K562 (cell line): ENCODE data around the gene JPH4. TPM values are rescaled to one million over a fixed set of nuclear protein-coding genes. Genes with fewer than 3 reads are reported as not detected.

Experiments
- FOXO4 ChIP-seq: fragments of 450-650 bp; formaldehyde crosslinking; IDR thresholded peaks from 2 replicates; pipeline ENCODE4 v1.4.0; 2020; ENCODE audit warnings: mild to moderate bottlenecking, moderate library complexity
- NFYB ChIP-seq: IDR thresholded peaks from 2 replicates; pipeline ENCODE4 v1.6.1; 2011; ENCODE audit warnings: mild to moderate bottlenecking, moderate library complexity; ENCODE audit not compliant: insufficient read length; ENCODE audit errors: extremely low read depth
- ZSCAN29 ChIP-seq: fragments of 450-650 bp; IDR thresholded peaks from 2 replicates; pipeline ENCODE4 v1.6.1; 2017
- polyA plus RNA-seq, 8 experiments: library from polyadenylated mRNA; depleted of rRNA in 4 of 8; stranded (reverse) in 5 of 8; unstranded in 3 of 8; fragments of >200 nt; fragmentation: Nextera tagmentation in 2 of 8; fragmentation: Illumina TruSeq in 1 of 8; extraction: Ambion mirVana in 2 of 8; extraction: Trizol in 1 of 8; gene quantifications; 2 replicates each; pipeline versions ENCODE4 v1.2.1 to v1.2.3, GENCODE V29; 2011 to 2014; ENCODE audit warnings: inconsistent platforms in 1 of 8, missing spikeins in 1 of 8
- total RNA-seq, 7 experiments: library from RNA; depleted of rRNA in 6 of 7; stranded (reverse); fragments of >200 nt in 6 of 7; fragmentation: Illumina TruSeq in 2 of 7; extraction: Trizol in 2 of 7; gene quantifications; 2 replicates each; pipeline versions ENCODE4 v1.2.1 to v1.2.3, GENCODE V29; 2011 to 2021; ENCODE audit warnings: low replicate concordance in 1 of 7
- TF ChIP-seq, protein P1 (sequence below): IDR thresholded peaks from 2 replicates; pipeline ENCODE4 v1.6.1; 2012; ENCODE audit warnings: low read depth, low read length, improper control_type of control experiment, borderline replicate concordance
- TF ChIP-seq, protein P2 (sequence below), 2 experiments: fragments of 150-350 bp in 1 of 2; IDR thresholded peaks; 2 replicates each; pipeline ENCODE4 v1.6.1; 2012 to 2016; ENCODE audit warnings: low read depth in 2 of 2, low read length in 2 of 2, mild to moderate bottlenecking in 1 of 2, moderate library complexity in 1 of 2

JPH4 gene
- total and polyA plus RNA-seq, 9 of the 15 experiments (the other 6 are each of a cell fraction or from before 2014, with no cell fraction given) = 0.04 to 0.13 (median 0.06) TPM; not detected in 5

- TF ChIP-seq FOXO4 (CRISPR knock-in tag) (no peak), NFYB (no peak), ZSCAN29 (no peak)
- TF ChIP-seq, protein P1, sequence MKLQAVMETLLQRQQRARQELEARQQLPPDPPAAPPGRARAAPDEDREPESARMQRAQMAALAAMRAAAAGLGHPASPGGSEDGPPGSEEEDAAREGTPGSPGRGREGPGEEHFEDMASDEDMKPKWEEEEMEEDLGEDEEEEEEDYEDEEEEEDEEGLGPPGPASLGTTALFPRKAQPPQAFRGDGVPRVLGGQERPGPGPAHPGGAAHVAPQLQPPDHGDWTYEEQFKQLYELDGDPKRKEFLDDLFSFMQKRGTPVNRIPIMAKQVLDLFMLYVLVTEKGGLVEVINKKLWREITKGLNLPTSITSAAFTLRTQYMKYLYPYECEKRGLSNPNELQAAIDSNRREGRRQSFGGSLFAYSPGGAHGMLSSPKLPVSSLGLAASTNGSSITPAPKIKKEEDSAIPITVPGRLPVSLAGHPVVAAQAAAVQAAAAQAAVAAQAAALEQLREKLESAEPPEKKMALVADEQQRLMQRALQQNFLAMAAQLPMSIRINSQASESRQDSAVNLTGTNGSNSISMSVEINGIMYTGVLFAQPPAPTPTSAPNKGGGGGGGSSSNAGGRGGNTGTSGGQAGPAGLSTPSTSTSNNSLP = no peak
- TF ChIP-seq, protein P2, sequence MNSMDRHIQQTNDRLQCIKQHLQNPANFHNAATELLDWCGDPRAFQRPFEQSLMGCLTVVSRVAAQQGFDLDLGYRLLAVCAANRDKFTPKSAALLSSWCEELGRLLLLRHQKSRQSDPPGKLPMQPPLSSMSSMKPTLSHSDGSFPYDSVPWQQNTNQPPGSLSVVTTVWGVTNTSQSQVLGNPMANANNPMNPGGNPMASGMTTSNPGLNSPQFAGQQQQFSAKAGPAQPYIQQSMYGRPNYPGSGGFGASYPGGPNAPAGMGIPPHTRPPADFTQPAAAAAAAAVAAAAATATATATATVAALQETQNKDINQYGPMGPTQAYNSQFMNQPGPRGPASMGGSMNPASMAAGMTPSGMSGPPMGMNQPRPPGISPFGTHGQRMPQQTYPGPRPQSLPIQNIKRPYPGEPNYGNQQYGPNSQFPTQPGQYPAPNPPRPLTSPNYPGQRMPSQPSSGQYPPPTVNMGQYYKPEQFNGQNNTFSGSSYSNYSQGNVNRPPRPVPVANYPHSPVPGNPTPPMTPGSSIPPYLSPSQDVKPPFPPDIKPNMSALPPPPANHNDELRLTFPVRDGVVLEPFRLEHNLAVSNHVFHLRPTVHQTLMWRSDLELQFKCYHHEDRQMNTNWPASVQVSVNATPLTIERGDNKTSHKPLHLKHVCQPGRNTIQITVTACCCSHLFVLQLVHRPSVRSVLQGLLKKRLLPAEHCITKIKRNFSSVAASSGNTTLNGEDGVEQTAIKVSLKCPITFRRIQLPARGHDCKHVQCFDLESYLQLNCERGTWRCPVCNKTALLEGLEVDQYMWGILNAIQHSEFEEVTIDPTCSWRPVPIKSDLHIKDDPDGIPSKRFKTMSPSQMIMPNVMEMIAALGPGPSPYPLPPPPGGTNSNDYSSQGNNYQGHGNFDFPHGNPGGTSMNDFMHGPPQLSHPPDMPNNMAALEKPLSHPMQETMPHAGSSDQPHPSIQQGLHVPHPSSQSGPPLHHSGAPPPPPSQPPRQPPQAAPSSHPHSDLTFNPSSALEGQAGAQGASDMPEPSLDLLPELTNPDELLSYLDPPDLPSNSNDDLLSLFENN (IDR thresholded peaks at IDR 0.05; ENCODE audit: low read depth in 2 of 2, low read length in 2 of 2) = no peak
- TF ChIP-seq, all 486 proteins: peak for 0
Measured at GRCh38 chr14:23601845-23602180, 23.2 kb upstream of the JPH4 start (continued).
